H1 (cell line): Measurements from ENCODE around the gene MAIP1. TPM values are rescaled to one million over a fixed set of nuclear protein-coding genes. Genes with fewer than 3 reads are reported as not detected.

Experiments used
- BRCA1 ChIP-seq: IDR thresholded peaks from 2 replicates; pipeline ENCODE4 v1.6.1; 2012; ENCODE audit warnings: low read depth, low read length, improper control_type of control experiment
- CHD7 ChIP-seq: fragments of 300-600 bp; sonication (generic); IDR thresholded peaks from 2 replicates; pipeline ENCODE4 v1.7.1; 2012; ENCODE audit warnings: low read length, moderate library complexity, mild to moderate bottlenecking, inconsistent platforms; ENCODE audit not compliant: insufficient replicate concordance
- EGR1 ChIP-seq: IDR thresholded peaks from 2 replicates; pipeline ENCODE4 v1.6.1; 2011; ENCODE audit warnings: low read depth, low read length, borderline replicate concordance
- FOSL1 ChIP-seq: IDR thresholded peaks from 2 replicates; pipeline ENCODE4 v1.6.1; 2011; ENCODE audit warnings: mild to moderate bottlenecking, low read depth, low read length, moderate library complexity; ENCODE audit not compliant: insufficient read depth
- HDAC6 ChIP-seq: IDR thresholded peaks from one replicate; pipeline ENCODE4 v1.7.1; 2012; ENCODE audit warnings: low read depth, mild to moderate bottlenecking, inconsistent platforms, low read length, moderate library complexity
- JUND ChIP-seq: IDR thresholded peaks from 2 replicates; pipeline ENCODE4 v1.6.1; 2011; ENCODE audit warnings: mild to moderate bottlenecking, improper control_type of control experiment, low read length
- POU5F1 ChIP-seq: IDR thresholded peaks from 2 replicates; pipeline ENCODE4 v1.6.1; 2011; ENCODE audit warnings: low read depth, mild to moderate bottlenecking, low read length, moderate library complexity
- RBBP5 ChIP-seq: IDR thresholded peaks from 2 replicates; pipeline ENCODE4 v1.7.1; 2012; ENCODE audit warnings: low read depth, mild to moderate bottlenecking, inconsistent platforms, low read length, moderate library complexity, borderline replicate concordance
- SAP30 ChIP-seq: fragments of 300-600 bp; sonication (generic); IDR thresholded peaks from 2 replicates; pipeline ENCODE4 v1.7.1; 2012; ENCODE audit warnings: low read length, moderate library complexity, mild to moderate bottlenecking, inconsistent platforms; ENCODE audit not compliant: insufficient read depth, insufficient replicate concordance
- SP4 ChIP-seq: IDR thresholded peaks from 2 replicates; pipeline ENCODE4 v1.6.1; 2012; ENCODE audit warnings: low read length, inconsistent platforms
- TBP ChIP-seq: IDR thresholded peaks from 2 replicates; pipeline ENCODE4 v1.6.1; 2011; ENCODE audit warnings: low read depth, low read length, improper control_type of control experiment
- polyA plus RNA-seq, 7 experiments: library from polyadenylated mRNA; depleted of rRNA in 3 of 7; stranded (reverse) in 5 of 7; unstranded in 2 of 7; fragments of >200 nt in 5 of 7; fragments of 200-250 nt in 2 of 7; gene quantifications; 1 replicate in 5 of 7; 2 replicates in 1 of 7; 4 replicates in 1 of 7; pipeline versions ENCODE4 v1.2.1 to v1.2.3, GENCODE V29; 2011 to 2013; ENCODE audit warnings: missing spikeins in 2 of 7, mixed read lengths in 2 of 7
- total RNA-seq: library from RNA; stranded (reverse); fragmentation: NEBNext Ultra II Directional; extraction: Animal tissue kit (Norgen Biotek cat#: 25700); gene quantifications from 2 replicates; pipeline ENCODE4 v1.2.1, GENCODE V29; 2021

MAIP1 gene
- total and polyA plus RNA-seq, 2 of the 8 experiments (the other 6 are each of a cell fraction or from before 2014, with no cell fraction given), result 23.2 to 28.5 TPM

GRCh38 chr2:199955339-199956061 is at the start of gene MAIP1, which contains the start of gene TYW5 (continued):
- TF ChIP-seq CHD7 (no peak), BRCA1 (no peak), JUND (0 out of 2 replicates have a peak, but pooled peaks have one; percentile 8), POU5F1 (no peak), FOSL1 (0 out of 2 replicates have a peak, but pooled peaks have one; percentile 26), SAP30 (peak; percentile 78), HDAC6 (no peak), EGR1 (no peak), TBP (peak; percentile 95), SP4 (no peak), RBBP5 (peak; percentile 93; the same call in 1 of the 2 replicates)
